Measurements from ENCODE around the gene UTP20.
A peak's percentile ranks its signal among the peaks of the same experiment; 100 is the strongest.

Gene UTP20

DNA sequence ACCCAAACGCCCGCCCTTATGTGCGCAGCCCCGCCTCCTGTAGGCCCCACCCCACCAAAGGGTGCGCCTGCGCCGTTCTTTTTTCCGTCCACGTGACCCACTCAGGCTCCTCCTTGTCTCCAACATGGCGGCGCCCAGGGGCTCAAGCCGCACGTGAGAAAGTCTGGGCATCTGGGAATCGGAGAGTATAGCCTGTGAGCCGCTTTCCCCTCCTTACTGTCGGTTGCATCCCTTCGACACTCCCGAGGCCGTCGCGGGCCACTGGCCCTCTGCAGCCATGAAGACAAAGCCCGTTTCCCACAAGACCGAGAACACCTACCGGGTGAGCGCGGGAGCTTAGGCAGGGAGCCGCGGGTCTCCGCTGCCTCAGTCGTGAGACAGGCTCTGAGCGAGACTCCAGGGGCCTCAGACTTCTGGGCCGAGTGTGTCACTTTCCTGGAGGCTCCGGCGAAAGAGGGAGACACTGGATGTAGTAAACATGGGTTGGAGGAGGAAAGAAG is at the start of gene UTP20:
UTP20 (plus strand) TSS at position 100 of the 500 bp plus-strand sequence; CDS start at position 278, 178 bp downstream.
- DNase-seq (ENCODE audit: low read depth), result peak; percentile 96

DNA sequence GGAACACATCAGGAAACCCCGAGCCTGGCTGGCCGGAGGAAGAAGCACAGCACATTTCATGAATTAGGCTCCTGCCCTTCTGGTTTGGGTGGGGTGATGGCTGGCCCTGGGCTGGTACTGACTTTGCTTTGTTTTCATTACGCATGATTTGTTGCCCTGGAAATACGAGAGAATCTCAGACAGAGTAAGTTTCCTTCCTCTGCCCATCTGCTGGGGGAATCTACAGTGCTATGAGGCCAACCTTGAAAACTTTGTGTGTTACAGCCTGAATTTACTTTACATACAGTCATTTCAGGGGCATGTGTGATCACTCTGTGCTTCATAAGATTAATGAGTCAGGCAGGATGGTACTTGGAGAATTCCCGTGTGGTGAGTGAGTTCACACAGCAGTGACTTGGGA is 49.4 kb upstream of the UTP20 start:
- no peak for DNase-seq (ENCODE audit: low read depth)

GRCh38 chr12:101231636-101232035 is 48.3 kb upstream of the UTP20 start:
- DNase-seq (ENCODE audit: low read depth), result no peak

GRCh38 chr12:101235686-101236085 is 44.2 kb upstream of the UTP20 start:
- no peak for DNase-seq (ENCODE audit: low read depth)

GRCh38 chr12:101238306-101238705 is 41.6 kb upstream of the UTP20 start:
- no peak for DNase-seq (ENCODE audit: low read depth)

GRCh38 chr12:101238800-101239329 is 41.0 kb upstream of the UTP20 start:
- DNase-seq (ENCODE audit: low read depth), result no peak

- no peak for DNase-seq (ENCODE audit: low read depth)
Measured at GRCh38 chr12:101243074-101243473, 36.8 kb upstream of the UTP20 start.

DNA sequence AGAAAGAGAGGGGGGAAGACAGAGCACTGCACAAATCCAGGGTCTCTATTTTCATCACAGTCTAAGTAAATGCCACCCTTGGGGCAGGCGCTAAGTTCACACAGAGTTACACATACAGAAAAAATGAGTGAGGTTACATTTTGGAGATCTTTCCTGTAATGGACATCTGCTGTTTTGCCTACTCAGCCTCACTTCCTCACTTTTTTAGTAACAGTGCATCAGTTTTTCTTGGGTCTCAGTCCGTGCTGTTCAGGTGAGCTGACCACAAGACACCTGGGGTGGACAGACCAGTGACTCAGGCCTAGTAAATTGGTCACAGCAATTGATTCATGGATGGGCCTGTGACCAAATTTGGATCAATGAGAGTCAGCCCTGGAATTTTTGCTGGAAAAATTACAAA is 36.3 kb upstream of the UTP20 start:
- no peak for DNase-seq (ENCODE audit: low read depth)

- no peak for DNase-seq (ENCODE audit: low read depth)
Measured at GRCh38 chr12:101256266-101256665, 23.6 kb upstream of the UTP20 start.

DNA sequence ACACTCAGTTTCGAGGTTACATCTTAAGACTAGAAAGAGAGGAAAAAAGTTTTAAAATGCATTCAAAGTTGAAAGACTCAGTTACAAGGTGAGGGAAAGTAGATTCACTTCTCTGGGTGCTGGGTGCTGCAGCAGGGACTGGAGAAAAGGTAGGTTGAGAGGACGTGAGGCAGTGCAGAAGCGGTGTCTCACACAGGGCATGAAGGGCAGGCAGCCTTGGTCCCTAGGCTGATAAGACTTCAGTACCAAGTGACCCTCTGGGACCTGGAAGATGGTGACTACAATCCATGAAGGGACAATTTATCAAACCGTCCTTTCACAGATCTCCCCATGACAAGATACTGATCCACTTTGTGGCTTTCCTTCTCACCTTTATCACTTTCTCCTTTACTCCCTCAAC is 22.5 kb upstream of the UTP20 start:
- DNase-seq (ENCODE audit: low read depth), result no peak

DNA sequence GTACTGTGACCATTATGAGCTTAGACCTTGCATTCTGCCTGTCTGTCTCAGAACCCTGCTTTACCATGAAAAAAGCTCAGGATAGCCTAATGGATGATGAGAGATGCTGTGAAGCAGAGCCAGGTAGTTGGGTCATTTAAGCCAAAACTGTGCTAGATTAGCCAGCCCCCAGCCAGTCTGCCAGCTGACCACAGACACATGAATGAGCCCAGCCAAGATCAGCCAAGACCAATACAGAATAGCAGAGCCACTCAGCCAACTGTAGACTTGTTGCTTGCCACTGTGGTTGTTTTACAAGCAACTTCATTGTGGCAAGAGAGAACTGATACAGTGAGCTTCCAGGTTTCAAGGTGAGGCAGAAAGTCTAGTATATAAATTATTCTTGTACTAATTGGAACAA is 12.8 kb upstream of the UTP20 start:
- no peak for DNase-seq (ENCODE audit: low read depth)

DNA sequence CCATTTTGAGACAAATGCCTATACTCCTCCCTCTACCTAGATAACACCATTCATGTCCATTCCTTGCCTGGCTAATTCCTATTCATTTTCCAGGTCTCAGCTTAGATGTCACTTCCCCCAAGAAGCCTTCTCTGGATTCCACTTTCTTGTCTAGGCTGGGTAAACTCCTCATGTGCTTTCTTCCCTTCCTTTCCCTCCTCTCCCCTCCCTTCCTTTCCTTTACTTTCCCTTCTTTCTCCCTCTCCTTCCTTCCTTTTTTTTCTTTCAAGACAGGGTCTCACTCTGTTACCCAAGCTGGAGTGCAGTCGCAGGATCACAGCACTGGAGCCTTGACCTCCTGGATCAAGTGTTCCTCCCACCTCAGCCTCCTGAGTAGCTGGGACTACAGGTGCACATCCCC is 3.5 kb upstream of the UTP20 start:
- no peak for DNase-seq (ENCODE audit: low read depth)

DNA sequence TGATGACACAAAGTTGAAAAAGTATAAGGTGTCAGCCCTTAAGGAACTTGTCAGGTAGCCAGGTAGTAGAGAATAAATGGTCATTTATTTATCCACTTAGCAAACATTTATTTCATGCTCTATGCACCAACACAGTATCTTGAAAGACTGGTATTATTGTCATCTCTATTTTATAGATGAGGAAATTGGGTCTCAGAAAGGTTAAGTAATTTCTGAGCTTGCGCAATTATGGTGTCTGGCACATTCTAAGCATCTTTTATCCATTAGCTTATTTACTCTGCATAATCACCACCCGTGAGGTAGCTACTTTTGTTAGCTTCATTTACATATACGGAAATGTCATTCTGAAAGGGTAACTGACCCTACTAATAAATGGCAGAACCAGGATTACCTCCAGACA is 2.5 kb upstream of the UTP20 start:
- DNase-seq (ENCODE audit: low read depth), result no peak

- DNase-seq (ENCODE audit: low read depth), result no peak
Measured at GRCh38 chr12:101287357-101287756, 7.5 kb downstream of the UTP20 start.

DNA sequence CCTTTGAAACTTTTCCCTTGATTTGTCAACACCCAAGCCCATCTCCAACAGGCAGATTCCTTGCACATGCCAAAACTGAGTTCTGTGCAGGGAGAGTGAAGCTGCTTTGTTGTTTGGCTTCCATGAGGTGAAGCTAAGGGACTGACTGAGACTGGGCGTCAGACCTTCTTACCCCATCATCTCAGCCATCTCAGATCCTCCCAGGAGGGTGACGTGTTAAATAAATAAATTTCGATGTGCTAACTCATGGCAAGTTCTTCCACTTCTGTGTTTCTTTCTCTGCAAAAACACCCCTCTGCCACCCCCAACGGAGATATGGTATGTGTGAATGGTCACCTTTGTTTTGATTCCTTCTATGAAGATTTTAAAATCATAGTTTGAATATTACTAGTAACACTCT is 17.8 kb downstream of the UTP20 start:
- DNase-seq (ENCODE audit: low read depth), result no peak

GRCh38 chr12:101298426-101298825 is 18.5 kb downstream of the UTP20 start:
- no peak for DNase-seq (ENCODE audit: low read depth)

GRCh38 chr12:101299346-101299745 is 19.4 kb downstream of the UTP20 start:
- no peak for DNase-seq (ENCODE audit: low read depth)

- no peak for DNase-seq (ENCODE audit: low read depth)
Measured at GRCh38 chr12:101299931-101300330, 20.0 kb downstream of the UTP20 start.

DNA sequence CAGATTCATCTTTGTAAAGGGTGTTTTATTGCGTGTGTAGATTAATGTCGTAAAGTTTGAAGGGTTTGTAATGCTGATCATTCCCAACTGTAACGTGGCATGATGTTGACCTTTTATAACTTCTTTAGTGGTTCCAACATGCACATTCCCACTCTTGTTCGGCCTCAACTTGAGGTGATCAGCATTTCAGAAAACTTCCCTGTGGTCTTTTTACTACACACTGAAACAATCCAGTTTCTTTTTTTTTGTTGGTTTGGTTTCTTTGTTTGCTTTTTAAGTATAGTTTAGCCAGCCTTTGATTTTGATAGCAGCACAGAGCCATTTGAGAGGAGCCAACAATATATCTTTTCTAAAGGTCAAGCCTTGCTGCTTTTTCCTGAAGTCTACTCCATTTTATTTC is 22.8 kb downstream of the UTP20 start:
- no peak for DNase-seq (ENCODE audit: low read depth)

GRCh38 chr12:101305226-101305779 is 25.4 kb downstream of the UTP20 start:
- DNase-seq (ENCODE audit: low read depth), result no peak

- no peak for DNase-seq (ENCODE audit: low read depth)
Measured at GRCh38 chr12:101305794-101306193, 25.9 kb downstream of the UTP20 start.

DNA sequence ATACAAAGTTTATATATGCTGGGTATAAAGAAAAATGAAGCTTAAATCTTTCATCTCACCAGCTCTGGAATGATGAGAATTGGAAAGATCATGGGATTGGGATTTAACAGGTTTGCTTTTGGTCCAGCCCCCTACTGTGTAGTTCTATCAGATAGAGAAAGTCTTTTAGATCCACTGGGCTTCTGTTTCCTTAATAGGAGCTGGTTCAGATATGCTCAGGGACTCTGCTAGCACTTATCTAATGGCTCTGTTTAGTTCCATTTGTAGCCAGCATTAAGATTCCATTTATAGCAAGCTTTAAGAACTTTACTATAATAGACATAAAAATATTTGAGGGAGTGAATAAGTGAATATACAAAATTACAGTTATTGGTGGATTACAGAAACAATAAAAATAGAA is 42.6 kb downstream of the UTP20 start:
- DNase-seq (ENCODE audit: low read depth), result no peak

- DNase-seq (ENCODE audit: low read depth), result no peak
Measured at GRCh38 chr12:101323255-101323654, 43.4 kb downstream of the UTP20 start.

- no peak for DNase-seq (ENCODE audit: low read depth)
Measured at GRCh38 chr12:101325590-101325989, 45.7 kb downstream of the UTP20 start.

Data from stimulated activated CD8-positive, alpha-beta memory T cell treated with anti-CD3 and anti-CD28 coated beads, Interleukin-12 subunit alpha, Interleukin-12 subunit beta, amount 100 ng/mL, for 1 hour (primary cell).